Stimulated activated CD4-positive, alpha-beta T cell treated with anti-CD3 and anti-CD28 coated beads, Interleukin-1b, Interleukin-23, amount 100 ng/mL, for 48 hours (primary cell): ENCODE results near the gene PRIMPOL.

Source experiments
- DNase-seq: peaks from one replicate; pipeline ENCODE4 v3.0.0-alpha.2; 2020

The PRIMPOL gene

DNA sequence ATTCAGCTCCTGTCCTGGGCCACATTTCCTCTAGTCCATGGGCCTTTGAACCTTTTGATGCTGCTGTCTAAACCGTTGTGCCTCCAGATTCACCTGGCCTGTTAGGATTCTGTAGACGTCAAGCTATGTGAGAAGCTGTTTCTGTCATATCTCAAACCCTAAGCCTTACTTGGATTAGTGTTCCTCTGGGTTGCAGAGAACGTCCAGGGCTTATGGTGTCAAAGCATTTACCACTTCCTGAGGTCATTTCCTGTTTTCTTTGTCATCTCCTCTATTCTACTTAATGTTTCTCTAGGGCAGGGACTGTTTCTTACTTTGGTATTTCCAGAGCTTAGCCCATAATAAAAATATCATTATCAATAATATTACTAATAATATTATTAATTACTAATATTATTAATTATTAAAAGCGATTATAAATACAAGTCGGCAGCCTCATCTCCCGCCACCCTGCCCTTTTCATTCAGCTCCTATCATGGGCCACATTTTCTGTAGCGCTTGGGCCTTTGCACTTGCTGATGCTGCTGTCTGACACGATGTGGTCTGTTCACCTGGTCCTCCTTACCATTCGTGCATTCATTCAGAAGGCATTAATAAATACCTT lies 19.1 kb downstream of the PRIMPOL start:
- no peak for DNase-seq

DNA sequence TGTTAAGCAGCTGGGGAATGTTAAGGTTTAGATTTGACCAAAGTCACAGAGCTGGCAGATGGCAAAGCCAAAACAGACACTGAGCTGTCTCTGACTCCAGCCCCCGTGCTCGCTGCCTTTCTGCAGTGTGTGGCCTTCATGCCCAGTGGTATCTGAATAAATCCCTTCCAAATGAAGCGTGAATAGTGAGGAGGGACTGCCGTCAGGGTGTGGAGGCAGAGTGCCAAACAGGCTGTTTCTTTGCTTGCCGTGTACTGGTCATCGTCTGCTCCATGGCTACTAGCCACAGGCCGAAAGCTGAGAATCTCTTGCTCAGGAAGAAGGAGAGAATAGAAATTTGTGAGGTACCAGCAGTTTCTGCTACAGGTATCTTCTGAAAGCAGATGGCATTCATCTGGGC lies 19.7 kb downstream of the PRIMPOL start:
- no peak for DNase-seq

DNA sequence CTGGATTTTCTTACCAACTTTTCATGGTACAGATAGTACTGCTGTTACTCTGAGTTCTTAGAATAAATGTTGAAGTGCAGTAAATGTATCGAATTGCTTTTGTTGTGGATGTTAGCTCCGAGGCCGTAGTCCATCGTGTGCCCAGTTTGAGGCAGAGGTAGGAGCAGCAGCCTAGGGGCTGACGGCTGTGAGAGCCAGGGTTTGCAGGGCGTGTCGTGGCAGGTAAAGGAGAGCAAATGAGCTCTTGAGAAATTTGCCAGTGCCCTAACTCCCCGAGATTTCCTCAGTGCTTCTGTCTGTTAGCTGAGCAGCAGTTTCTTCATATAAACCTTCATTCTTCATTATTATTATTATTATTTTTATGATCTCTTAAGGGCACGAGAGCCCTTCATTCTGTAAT lies 21.6 kb downstream of the PRIMPOL start:
- no peak for DNase-seq

DNA sequence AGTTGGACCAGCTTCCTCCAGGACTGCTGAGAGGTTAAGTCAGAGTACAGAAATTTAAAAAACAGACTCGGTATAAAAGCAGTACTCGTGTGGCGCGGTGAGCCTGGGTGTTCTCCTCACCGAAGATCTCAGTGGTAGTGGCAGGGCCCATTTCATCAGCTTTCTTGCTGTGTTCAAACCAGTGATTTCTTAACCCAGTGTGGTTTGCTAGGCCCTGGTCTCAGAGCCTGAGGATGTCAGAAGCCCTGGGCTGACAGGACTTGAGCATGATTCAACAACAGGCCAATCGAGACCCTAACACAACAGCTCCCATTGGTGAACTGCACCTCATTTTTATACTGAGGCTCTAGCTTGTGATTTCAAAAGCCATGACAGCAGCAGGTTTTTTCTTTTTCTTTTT lies 23.2 kb downstream of the PRIMPOL start:
- DNase-seq: no peak

DNA sequence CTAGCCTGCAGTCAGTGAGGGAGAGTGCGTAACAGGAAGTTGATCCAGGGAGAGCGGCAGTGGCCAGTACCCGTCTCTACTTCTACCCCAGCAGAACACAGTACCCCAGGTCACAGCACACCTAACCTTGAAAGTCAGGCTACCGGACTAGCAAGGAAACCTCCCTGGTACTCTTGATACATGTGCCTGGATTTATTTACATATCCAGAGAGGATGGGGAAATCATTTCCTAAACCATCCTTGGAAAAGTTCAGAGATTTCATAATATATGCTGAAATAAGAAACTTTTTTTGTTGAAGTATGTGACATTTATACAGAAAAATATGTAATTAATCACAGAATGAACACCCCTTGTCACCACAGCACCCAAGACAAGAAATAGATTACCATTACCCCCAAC lies 24.5 kb downstream of the PRIMPOL start:
- no peak for DNase-seq

DNA sequence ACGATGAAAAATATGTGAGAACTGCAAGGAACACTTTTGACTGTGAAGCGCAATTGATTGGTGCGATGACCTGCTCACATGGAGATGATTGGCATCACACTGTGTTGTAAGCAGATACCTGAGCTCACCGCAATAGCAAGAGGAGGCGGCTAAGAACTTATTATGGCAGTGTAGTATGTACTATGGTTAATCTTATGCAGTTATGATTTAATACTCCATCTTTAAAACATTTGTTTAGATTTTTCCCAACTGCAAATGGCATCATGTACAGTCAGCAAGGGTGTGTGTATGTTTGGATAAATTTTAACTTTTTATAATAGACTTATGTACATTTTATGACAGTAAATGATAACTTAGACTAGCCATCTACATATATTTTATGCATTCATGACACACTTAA lies 25.5 kb downstream of the PRIMPOL start:
- DNase-seq: no peak

DNA sequence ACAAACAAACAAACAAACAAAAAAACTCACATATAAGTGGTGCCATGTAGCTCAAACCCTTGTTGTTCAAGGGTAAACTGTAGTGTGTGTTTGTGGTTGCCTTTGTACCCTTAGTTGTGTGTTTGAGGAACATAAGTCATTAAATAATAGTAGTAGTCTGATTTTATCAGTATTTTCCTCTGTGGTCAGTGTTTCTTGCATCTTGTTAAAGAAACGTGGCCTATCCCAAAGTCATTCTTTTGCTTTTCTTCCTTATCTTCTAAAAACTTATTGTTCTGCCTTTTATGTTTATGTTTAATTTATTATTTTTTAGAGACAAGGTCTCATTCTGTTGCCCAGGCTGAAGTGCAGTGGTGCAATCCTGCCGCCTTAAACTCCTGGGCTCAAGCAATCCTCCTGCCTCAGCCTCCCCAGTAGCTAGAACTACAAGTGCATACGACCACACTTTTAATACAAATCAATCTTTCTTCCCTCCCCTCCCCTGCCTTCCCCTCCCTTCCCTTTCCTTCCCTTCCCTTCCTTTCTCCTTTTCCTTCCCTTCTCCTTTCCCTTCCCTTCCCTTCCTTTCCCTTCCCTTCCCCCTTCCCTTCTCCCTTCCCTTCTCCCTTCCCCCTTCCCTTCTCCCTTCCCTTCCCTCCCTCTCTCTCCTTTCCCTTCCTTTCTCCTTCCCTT lies 26.4 kb downstream of the PRIMPOL start:
- no peak for DNase-seq

DNA sequence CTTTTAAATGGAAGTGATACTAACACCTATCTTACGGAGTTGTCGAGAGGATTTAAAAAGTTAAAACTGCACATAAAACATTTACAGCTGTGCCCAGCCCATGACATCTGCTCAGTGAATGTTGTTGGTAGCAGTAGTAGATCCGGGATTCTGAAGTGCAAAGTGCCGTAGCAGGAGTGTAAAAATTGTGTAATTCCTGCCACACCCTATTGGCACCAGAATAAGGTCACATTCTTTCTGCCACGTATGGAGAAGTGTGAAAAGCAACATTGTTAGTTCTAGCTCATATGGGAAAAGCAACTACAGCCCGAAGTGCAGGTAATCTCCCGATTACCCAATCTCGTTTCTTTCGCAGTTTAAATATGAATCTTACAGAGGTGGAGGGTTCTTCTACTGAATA lies 31.2 kb downstream of the PRIMPOL start:
- DNase-seq: no peak

DNA sequence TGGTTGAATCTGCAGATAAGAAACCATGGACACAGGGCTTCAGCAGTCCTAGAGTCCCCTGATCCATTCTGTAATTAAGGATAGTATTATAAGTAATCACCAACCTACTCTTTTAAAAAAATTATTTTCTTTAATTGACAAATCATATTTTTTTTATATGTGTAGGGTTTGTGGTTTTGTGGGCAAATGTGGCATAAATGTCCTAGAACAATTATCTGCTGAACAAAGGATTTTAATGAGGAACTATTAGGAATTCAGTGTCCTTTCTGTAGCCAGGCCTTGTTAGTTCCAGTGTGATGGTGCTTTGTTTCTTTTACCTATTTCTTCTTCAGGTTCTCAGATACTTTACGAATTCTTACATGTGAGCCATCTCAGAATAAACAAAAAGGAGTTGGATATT lies 32.4 kb downstream of the PRIMPOL start:
- DNase-seq: no peak

DNA sequence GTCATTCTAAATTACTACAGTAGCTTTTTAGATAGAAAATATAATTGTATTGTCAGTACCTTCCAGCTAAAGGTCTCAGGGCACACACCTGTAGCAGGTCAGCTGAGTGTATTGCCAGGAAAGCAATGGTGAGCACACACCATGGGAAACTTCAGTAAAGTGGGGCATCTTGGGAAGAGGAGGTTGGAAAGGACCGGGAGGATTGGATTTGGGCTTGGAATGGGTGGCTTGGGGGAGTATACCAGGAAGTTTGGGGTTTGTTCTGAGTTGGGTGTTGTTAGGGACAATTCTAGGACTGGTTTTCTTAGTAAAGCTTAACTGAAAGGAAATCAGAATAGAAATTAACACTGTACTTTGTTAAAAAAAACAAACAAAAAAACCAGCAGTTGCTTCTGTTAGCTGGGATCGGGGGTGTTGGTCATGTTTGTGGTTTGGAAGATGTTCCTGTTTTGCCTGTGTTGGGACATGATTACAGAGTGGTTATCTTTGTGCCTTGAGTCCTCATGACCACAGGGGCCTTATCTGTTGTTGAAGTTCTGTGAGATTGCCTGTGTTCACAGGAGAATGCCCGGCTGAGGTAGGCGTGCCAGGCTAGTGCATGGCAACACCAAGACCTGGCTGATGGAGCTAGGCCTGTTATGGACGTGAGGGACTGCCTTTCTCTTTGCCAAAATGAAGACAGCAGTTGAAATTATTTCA lies 35.1 kb downstream of the PRIMPOL start:
- DNase-seq: no peak

DNA sequence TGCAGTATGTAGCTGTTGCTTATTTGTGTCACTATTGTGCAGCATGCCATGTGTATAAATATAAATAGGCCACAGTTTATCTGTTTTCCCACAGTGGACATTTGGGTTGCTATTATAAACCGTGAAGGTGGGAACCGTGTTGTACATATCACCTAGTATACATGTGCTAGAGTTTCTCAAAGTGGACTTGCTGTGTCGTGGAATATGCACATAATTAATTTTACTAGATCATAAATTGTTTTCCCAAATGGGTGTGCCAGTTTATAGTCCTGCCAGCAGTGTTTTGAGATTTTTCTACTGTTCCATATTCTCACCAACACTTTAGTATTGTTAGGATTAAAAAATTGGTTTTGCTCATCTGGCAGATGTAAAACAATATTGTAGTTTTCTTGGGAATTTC lies 38.5 kb downstream of the PRIMPOL start:
- no peak for DNase-seq

DNA sequence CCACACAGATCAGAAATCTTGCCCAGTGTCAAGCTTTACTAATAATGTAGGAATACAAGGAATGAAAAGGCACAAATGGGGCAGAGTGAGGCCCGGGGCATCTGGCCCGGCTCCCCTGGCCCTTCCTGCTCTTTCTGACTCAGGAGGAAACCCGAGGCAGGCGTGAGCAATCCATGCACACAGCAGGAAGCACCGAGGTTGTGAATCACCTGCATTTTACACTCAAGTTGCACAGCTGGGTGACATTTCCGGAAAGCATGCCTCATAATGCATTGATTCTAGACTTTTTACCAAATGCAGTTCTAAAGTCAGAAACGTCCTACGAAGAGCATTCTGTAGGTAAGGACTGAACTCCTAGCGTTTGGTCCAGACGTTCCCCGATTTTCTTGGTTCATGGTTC lies 38.9 kb downstream of the PRIMPOL start:
- DNase-seq: peak; percentile 66

DNA sequence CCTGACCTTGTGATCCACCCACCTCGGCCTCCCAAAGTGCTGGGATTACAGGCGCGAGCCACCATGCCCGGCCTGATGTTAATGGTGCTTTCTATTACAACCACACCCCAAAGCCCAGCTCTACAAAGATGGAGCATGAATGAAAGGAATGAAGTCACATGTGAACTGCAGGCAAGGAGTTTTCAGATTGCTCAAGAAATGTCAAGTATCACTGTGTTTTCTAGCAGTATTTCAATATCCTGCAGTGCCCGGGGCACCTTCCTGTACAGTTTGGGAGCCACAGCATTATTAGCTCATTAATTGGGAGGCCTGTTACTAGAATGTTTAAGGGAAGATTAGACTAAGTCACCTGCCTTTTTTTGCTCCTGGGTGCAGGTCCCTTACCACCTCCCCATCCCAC lies 40.1 kb downstream of the PRIMPOL start:
- no peak for DNase-seq

DNA sequence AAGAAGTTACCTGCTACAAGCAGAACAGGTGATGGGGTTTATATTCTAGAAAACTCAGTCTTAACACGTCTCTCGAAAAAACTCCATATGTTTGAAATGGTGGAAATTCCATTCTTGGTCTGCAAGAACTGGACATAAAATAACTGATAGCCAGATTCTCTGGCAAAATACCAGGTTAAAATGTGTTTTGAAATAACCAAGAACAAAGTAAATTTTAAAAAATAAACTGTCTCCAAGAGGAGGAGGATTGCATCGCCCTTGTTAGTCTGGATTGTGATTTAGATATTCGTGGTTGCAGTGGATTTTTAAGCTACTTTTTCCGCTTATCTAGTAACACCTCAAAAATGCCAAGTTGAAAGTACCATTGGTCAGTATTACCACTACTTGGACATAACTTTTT lies 43.5 kb downstream of the PRIMPOL start:
- DNase-seq: no peak

DNA sequence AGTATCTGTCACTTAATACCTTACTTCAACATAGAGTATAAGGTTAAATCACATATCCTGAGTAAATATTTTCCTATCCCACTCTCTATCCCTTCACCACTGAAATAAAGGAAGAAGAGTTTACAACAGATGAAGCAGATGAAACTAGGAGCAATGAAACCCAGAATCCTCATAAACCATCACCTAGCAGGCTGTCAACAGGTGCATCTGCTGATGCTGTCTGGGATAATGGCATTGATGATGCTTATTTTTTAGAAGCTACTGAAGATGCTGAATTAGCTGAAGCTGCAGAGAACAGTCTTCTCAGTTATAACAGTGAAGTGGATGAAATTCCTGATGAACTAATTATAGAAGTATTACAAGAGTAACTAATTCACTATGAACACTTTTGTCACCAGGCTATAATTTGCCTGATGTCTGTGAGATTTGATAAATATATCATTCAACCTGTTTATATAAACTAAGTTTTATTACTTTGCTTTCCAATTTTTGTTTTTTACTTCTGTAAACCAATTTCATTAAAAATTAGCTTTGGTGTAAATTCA lies 44.9 kb downstream of the PRIMPOL start:
- DNase-seq: no peak

DNA sequence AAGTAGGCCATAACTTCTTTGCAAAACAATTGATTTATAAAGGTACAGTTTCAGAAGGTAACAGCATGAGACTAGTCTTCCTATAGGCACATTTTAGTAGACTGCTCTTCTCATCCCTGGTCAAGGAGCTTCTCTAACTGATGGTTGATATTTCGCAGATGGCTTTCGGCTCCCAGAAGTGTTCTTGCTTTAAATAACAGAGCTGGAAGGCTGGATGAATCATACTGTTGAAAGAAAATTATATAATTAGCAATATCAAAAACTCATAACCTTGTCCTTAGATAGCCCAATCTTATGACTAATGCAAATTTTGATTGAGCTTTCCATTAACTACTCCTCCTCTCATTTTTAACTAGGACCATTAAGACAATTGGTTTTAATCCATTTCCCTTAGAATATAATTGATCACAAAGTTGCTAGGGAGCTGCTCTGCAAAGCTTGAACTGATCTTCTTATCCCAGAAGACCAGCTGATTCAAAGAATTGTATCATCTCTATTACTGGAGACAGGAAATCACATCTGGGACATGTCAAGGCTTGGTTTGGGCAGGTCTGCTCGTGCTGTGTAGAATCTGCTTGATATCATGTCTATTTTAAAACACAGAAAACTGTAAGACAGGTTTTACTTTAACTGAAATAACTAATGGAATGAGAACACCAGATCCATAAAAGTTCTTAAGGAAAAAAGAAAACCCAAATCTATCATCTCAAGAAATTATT lies 45.8 kb downstream of the PRIMPOL start:
- DNase-seq: no peak

DNA sequence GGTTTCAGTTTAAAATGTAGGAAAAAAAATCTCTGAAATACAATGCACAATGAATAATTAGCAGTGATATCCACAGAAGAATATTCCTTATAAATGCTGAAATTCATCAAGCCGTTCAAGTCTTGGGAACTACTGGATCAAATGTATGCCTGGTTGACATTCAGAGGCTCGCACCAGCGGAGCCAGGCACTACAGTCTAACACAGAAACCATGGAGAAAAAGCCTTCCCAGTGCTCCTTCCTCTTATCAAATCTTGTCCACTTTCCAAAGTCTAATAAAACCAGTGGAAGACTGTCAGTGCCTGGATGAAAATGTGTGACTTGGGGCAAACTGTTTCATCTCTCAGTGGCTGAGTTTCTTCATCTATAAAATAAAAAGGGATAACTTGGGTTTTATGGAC lies 48.4 kb downstream of the PRIMPOL start:
- DNase-seq: no peak

DNA sequence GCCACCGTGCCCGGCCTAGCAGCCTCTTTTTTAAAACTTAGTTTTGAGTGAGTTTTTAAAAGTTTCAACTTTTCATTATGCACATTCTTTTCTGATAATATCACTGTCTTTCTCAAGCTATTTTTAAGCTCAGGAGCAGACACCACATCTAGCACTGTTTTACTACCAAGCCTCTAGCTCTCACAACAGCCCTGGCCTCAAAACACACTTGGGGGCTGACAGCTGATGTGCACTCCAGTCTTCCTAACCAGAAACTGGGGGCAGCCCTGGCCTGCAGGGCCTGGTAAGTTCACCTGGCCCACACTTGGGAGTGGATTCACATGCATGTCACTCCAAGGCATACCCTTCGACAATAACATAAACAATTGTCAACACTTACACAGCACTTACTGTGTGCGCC lies 50.4 kb downstream of the PRIMPOL start:
- DNase-seq: no peak

DNA sequence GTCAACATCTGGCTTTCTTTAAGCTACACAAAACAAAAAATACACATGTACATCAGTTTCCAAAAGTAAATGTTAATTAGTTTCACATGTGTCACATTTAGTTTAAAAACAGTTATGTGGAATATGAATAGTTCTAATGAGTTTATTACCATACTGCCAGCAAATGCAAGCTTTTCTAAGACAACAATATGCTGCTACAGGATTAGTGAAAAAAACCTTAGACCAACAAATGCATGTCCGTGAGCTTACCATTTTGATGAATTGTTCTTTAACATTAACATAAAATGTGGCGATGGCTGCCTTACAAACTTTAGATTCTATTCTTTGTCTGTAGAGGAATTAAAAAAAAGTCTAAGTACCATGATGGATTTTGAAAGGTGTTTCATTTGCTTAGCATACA lies 52.6 kb downstream of the PRIMPOL start:
- no peak for DNase-seq

DNA sequence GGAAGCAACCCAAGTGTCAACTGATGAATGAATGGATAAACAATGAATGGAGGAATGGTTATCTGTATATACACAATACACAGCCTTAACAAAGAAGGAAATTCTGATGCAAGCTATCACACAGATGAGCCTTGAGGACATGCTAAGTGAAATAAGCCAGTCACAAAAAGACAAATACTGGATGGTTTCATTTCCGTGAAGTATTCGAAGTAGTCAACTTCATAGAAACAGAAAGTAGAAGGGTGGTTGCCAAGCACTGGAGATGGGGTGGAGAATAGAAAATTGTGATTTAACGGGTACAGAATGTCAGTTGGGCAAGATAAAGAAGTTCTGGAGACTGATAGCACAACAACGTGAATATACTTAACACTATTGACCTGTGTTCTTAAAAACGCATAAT lies 56.2 kb downstream of the PRIMPOL start:
- no peak for DNase-seq

DNA sequence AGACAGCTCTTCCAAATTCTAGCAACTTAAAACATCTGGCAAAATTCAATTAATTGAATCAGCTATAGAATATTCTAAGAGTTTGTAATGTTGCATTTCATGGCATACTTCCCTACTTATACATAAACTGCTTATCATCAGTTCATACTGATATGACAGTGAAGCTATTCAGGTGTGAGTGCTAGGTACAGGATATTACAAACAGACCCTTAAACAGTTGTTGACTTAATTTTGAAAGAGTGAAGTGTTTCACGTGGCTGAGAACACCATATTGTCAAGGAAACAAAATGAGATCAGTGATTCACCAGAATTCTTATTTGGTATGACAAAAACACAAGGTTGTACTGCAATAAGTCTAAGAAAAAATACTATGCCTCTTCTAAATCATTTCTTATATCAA lies 56.9 kb downstream of the PRIMPOL start:
- no peak for DNase-seq

DNA sequence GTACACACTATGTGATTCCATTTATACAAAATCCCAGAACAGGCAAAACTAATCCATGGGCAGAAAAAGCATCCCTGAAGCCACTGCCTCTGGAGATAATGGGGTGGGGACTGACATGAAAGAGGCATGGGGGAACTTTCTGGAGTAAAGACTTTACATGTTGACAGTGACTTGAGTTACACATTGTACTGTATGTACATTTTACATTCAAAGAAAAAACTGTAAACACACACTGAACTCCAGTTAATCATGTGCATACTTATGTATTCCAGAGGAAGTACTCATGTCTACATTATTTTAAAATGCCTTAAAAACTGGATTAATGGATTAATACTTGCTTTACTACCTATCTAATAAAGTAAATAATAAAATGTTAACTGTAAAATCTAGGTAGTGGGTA lies 62.8 kb downstream of the PRIMPOL start:
- no peak for DNase-seq

DNA sequence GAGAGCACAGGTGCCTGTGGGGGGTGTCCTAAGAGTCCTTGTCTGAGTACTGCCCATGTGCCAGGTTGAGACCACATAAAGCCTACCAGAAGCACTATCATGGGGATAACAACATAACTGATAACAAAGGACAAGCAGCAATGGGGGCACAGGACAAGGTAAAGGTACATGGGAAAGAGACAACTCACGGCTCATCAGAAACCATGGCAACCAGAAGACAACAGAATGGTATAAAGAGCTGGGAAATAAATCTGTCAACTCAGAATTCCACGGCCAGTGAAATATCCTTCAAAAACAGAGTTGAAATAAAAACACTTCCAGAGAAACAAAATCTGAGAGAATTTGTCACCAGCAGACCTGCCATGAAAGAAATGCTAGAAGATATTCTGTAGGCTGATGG lies 64.3 kb downstream of the PRIMPOL start:
- DNase-seq: no peak

DNA sequence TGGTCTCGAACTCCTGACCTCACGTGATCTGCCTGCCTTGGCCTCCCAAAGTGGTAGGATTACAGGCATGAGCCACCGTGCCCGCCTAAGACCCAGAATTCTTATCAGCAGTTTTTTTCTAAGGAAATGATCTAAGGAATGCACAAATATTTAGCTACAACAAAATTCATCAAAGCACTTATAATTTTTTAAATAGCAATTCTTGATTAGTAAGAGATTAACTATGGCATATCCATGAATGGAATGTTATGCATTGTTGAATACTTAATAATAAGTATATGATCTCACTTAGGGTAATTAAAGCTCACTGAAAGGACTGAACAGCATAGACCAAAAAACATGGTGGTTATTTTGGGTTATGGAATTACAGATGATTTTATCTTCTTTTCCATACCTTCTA lies 66.0 kb downstream of the PRIMPOL start:
- DNase-seq: no peak
